ACC112 (cell line): ENCODE data around the gene IPO11.
"Not testable (repeated sequence)": the region's sequence is repeated elsewhere in the genome, so short reads cannot be mapped to it uniquely, and the experiment has no call there.

Experiments
- H2AFZ ChIP-seq: fragments of 200-600 bp; sonication (generic); one replicate; pipeline ENCODE4 v1.6.0; 2017; ENCODE audit warnings: antibody characterized with exemption, low read length; ENCODE audit not compliant: unreplicated experiment
- H3K27ac ChIP-seq: fragments of 200-600 bp; sonication (generic); 2 replicates; pipeline ENCODE4 v1.5.1; 2014; ENCODE audit warnings: low read depth, mild to moderate bottlenecking, antibody characterized with exemption, low read length, moderate library complexity
- H3K27me3 ChIP-seq: fragments of 200-600 bp; sonication (generic); 2 replicates; pipeline ENCODE4 v1.6.1; 2014; ENCODE audit warnings: mild to moderate bottlenecking, antibody characterized with exemption, low read length, moderate library complexity, mixed read lengths; ENCODE audit not compliant: insufficient read depth
- H3K36me3 ChIP-seq: fragments of 200-600 bp; sonication (generic); 2 replicates; pipeline ENCODE4 v1.6.1; 2016; ENCODE audit warnings: mild to moderate bottlenecking, antibody characterized with exemption, low read length, moderate library complexity, mixed read lengths; ENCODE audit not compliant: insufficient read depth
- H3K4me1 ChIP-seq: fragments of 200-600 bp; sonication (generic); one replicate; pipeline ENCODE4 v1.6.1; 2016; ENCODE audit warnings: low read length, mixed read lengths; ENCODE audit not compliant: insufficient read depth, unreplicated experiment, control insufficient read depth
- H3K4me3 ChIP-seq: fragments of 200-600 bp; sonication (generic); 2 replicates; pipeline ENCODE4 v1.5.1; 2014; ENCODE audit warnings: mild to moderate bottlenecking, low read depth, low read length
- H3K79me2 ChIP-seq: fragments of 200-600 bp; sonication (generic); one replicate; pipeline ENCODE4 v1.6.0; 2016; ENCODE audit warnings: low read length; ENCODE audit not compliant: control insufficient read depth, unreplicated experiment, insufficient read depth

IPO11 gene

DNA sequence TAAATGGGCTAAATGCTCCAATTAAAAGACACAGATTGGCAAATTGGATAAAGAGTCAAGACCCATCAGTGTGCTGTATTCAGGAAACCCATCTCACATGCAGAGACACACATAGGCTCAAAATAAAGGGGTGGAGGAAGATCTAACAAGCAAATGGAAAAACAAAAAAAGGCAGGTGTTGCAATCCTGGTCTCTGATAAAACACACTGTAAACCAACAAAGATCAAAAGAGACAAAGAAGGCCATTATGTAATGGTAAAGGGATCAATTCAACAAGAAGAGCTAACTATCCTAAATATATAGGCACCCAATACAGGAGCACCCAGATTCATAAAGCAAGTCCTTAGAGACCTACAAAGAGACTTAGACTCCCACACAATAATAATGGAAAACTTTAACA lies 245.2 kb downstream of the IPO11 start:
- not testable (repeated sequence) for H3K36me3 ChIP-seq, H3K27me3 ChIP-seq, H3K4me3 ChIP-seq, H3K27ac ChIP-seq, H2AFZ ChIP-seq, H3K79me2 ChIP-seq, H3K4me1 ChIP-seq

GRCh38 chr5:62661126-62661525 lies 248.6 kb downstream of the IPO11 start:
- no peak overlapping the region for H3K27ac ChIP-seq
- no peaks in the 10 kb centered on the region for H3K79me2 ChIP-seq
- no peaks in the 10 kb centered on the region for H3K4me1 ChIP-seq
- H3K27me3 ChIP-seq = no peaks in the 10 kb centered on the region
- H2AFZ ChIP-seq = no peak overlapping the region
- no peak overlapping the region for H3K4me3 ChIP-seq
- no peaks in the 10 kb centered on the region for H3K36me3 ChIP-seq

DNA sequence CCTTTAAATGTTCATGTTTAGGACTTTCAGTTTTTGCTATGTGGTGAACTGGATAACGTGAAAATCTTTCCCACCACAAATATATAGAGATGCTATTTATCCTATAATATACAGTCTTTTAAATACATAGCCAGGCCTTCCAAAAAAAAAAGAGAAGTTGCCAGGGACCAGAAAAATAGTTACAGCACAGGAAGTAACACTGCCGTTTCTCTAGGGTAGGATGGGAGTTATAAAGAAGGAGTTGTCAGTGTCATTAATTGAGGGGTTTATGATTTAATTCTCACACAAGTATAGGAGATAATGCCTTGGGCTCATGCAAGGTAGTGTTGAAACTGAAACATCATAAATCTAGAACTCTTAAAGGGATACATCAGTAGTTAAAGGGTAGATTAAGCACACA lies 250.0 kb downstream of the IPO11 start:
- H2AFZ ChIP-seq = no peak overlapping the region
- H3K79me2 ChIP-seq = no peaks in the 10 kb centered on the region
- no peaks in the 10 kb centered on the region for H3K36me3 ChIP-seq
- no peak overlapping the region for H3K4me3 ChIP-seq
- no peak overlapping the region for H3K27ac ChIP-seq
- no peaks in the 10 kb centered on the region for H3K27me3 ChIP-seq
- H3K4me1 ChIP-seq = no peaks in the 10 kb centered on the region

GRCh38 chr5:62671479-62671878 lies 258.9 kb downstream of the IPO11 start:
- Histone ChIP-seq H3K27me3 (no peaks in the 10 kb centered on the region), H3K4me1 (no peaks in the 10 kb centered on the region), H3K79me2 (no peaks in the 10 kb centered on the region), H3K36me3 (no peaks in the 10 kb centered on the region), H3K4me3 (no peak overlapping the region), H2AFZ (no peak overlapping the region), H3K27ac (no peak overlapping the region)

- not testable (repeated sequence) for H3K79me2 ChIP-seq, H3K4me1 ChIP-seq, H2AFZ ChIP-seq, H3K4me3 ChIP-seq, H3K27ac ChIP-seq, H3K36me3 ChIP-seq, H3K27me3 ChIP-seq
Measured at GRCh38 chr5:62676596-62676995, 264.0 kb downstream of the IPO11 start.
